ENCODE results near the gene DGKE.

DGKE gene

GRCh38 chr17:56817066-56817465, 16.9 kb upstream of the DGKE start:
- Histone ChIP-seq H3K27me3 (ENCODE audit: control insufficient read depth, insufficient read depth, low read length) (no peaks in the 10 kb centered on the region), H3K36me3 (ENCODE audit: insufficient read depth, low read length) (no peaks in the 10 kb centered on the region), H3K4me1 (ENCODE audit: control insufficient read depth, insufficient read depth, low read length) (no peaks in the 10 kb centered on the region), H3K4me2 (ENCODE audit: low read length) (no peak overlapping the region), H3K9me3 (replicated peaks; ENCODE audit: low read length) (no peaks in the 10 kb centered on the region), H3K9ac (ENCODE audit: low read depth, low read length) (no peak overlapping the region), H3K4me3 (ENCODE audit: low read length) (no peak overlapping the region)

DNA sequence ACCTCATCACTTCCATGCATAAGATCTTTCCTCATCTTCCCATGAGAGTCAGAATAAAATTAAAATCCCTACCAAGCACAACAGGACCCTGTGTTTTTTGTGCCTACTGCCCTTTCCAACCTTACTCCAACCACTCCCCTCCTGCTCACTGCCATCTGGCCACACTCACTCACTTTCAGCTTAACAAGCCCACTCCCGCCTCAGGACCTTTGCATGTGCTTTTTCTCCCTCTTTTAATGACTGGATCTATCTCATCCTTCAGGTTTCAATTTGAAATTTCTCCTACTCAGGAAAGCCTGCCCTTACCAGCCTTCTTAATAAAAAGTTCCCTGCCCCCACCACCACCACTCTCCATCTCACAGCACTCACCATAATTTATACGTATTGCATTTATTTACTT, 14.9 kb upstream of the DGKE start:
- no peak overlapping the region for H3K4me2 ChIP-seq (ENCODE audit: low read length)
- H3K36me3 ChIP-seq (ENCODE audit: insufficient read depth, low read length) = no peaks in the 10 kb centered on the region
- no peak overlapping the region for H3K4me3 ChIP-seq (ENCODE audit: low read length)
- no peaks in the 10 kb centered on the region for H3K4me1 ChIP-seq (ENCODE audit: control insufficient read depth, insufficient read depth, low read length)
- H3K27me3 ChIP-seq (ENCODE audit: control insufficient read depth, insufficient read depth, low read length) = no peaks in the 10 kb centered on the region
- no peaks in the 10 kb centered on the region for H3K9me3 ChIP-seq (replicated peaks; ENCODE audit: low read length)
- no peak overlapping the region for H3K9ac ChIP-seq (ENCODE audit: low read depth, low read length)

DNA sequence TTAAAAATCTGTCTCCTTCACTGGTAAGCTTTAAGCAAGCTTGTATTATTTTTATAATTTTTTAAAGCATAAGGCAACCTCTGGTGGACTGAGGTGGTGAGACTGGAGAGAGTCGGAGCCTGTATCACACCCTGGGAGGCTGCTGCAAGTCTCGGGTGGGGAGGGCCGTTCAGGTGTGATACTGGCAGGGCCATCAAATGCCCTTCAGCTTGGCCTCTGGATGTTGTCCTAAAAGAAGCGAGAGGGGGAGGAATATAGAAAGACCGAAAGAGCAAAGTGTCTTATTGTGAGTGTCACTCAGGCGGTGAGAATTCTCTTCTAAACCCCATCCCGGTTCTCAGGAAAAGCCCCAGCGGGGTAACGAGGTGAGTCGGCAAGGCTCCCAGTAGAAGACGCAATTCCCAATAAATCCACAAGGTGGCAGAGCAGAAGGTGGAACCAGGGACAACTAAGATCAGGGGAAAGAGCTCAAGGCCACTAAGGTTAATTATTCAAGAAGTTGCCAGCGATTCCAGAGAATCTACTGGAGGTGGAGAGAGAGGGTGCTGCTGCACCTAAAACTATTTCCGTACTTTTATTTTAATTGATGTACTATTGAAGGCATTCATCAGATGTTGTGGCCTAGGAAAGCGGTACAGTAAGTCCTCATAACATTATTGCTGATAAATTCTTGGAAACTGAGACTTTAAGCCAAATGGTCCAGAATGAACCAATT, 14.4 kb upstream of the DGKE start:
- no peak overlapping the region for H3K4me3 ChIP-seq (ENCODE audit: low read length)
- H3K9ac ChIP-seq (ENCODE audit: low read depth, low read length) = no peak overlapping the region
- no peaks in the 10 kb centered on the region for H3K4me1 ChIP-seq (ENCODE audit: control insufficient read depth, insufficient read depth, low read length)
- no peaks in the 10 kb centered on the region for H3K9me3 ChIP-seq (replicated peaks; ENCODE audit: low read length)
- no peaks in the 10 kb centered on the region for H3K36me3 ChIP-seq (ENCODE audit: insufficient read depth, low read length)
- no peaks in the 10 kb centered on the region for H3K27me3 ChIP-seq (ENCODE audit: control insufficient read depth, insufficient read depth, low read length)
- H3K4me2 ChIP-seq (ENCODE audit: low read length) = peak overlapping the region; percentile 45

DNA sequence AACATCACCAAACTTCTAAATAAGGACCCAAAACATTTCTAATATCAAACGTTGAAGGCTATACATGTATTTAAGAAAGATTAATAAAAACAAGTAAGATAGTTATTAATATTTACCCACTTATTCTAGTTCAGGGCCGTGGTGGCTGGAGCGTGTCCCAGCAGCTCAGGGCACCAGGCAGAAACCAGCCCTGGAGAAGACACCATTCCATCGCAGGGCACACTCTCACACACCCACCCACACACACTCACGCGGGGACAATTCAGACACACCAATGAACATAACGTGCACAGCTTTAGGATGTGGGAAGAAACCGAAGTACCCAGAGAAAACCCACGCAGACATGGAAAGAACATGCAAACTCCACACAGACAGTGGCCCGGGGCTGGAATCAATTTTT, 13.7 kb upstream of the DGKE start:
- no peak overlapping the region for H3K9ac ChIP-seq (ENCODE audit: low read depth, low read length)
- H3K36me3 ChIP-seq (ENCODE audit: insufficient read depth, low read length) = no peaks in the 10 kb centered on the region
- no peak overlapping the region for H3K4me2 ChIP-seq (ENCODE audit: low read length)
- H3K27me3 ChIP-seq (ENCODE audit: control insufficient read depth, insufficient read depth, low read length) = no peaks in the 10 kb centered on the region
- H3K4me3 ChIP-seq (ENCODE audit: low read length) = no peak overlapping the region
- H3K9me3 ChIP-seq (replicated peaks; ENCODE audit: low read length) = no peaks in the 10 kb centered on the region
- no peaks in the 10 kb centered on the region for H3K4me1 ChIP-seq (ENCODE audit: control insufficient read depth, insufficient read depth, low read length)

DNA sequence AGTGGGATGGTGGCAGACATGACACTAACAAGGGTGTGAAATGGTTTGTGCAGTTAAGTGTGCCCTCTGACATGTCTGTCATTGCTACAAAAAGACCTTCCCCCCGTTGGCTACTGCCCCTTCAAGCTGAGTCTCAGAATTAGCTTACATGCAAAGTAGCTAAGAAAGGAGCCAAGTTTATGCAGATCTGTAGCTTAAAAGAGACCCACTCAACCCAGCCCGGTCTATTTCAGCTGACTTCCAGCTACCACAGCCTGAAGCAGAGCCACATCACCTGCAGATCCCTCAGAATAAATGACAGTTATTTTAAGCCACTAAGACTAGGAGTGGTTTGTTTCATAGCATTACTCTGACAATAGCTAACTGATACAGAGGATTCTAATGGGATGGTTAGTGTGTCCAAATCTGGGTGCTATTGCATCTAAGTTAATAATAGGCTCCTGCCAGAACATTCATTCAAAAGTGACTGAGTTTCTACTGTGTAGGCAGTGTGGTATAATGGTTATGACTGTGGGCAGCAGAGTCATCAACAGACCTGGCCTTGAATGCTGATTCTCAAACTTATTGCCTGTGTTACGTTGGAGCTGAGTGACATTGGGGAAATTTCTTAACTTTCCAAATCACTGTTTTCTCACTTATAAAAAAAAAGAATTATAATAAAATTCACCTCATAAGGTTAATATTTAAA, 12.0 kb upstream of the DGKE start:
- Histone ChIP-seq H3K9ac (ENCODE audit: low read depth, low read length) (no peak overlapping the region), H3K4me3 (ENCODE audit: low read length) (no peak overlapping the region), H3K36me3 (ENCODE audit: insufficient read depth, low read length) (no peaks in the 10 kb centered on the region), H3K4me2 (ENCODE audit: low read length) (no peak overlapping the region), H3K27me3 (ENCODE audit: control insufficient read depth, insufficient read depth, low read length) (no peaks in the 10 kb centered on the region), H3K4me1 (ENCODE audit: control insufficient read depth, insufficient read depth, low read length) (no peaks in the 10 kb centered on the region), H3K9me3 (replicated peaks; ENCODE audit: low read length) (no peaks in the 10 kb centered on the region)

- no peaks in the 10 kb centered on the region for H3K9me3 ChIP-seq (replicated peaks; ENCODE audit: low read length)
- no peaks in the 10 kb centered on the region for H3K27me3 ChIP-seq (ENCODE audit: control insufficient read depth, insufficient read depth, low read length)
- H3K4me1 ChIP-seq (ENCODE audit: control insufficient read depth, insufficient read depth, low read length) = no peaks in the 10 kb centered on the region
- no peak overlapping the region for H3K4me2 ChIP-seq (ENCODE audit: low read length)
- H3K9ac ChIP-seq (ENCODE audit: low read depth, low read length) = no peak overlapping the region
- no peaks in the 10 kb centered on the region for H3K36me3 ChIP-seq (ENCODE audit: insufficient read depth, low read length)
- no peak overlapping the region for H3K4me3 ChIP-seq (ENCODE audit: low read length)
Measured at GRCh38 chr17:56822725-56823124, 11.2 kb upstream of the DGKE start.

- Histone ChIP-seq H3K36me3 (ENCODE audit: insufficient read depth, low read length) (no peaks in the 10 kb centered on the region), H3K4me3 (ENCODE audit: low read length) (no peak overlapping the region), H3K27me3 (ENCODE audit: control insufficient read depth, insufficient read depth, low read length) (no peaks in the 10 kb centered on the region), H3K4me1 (ENCODE audit: control insufficient read depth, insufficient read depth, low read length) (no peaks in the 10 kb centered on the region), H3K9me3 (replicated peaks; ENCODE audit: low read length) (no peaks in the 10 kb centered on the region), H3K4me2 (ENCODE audit: low read length) (no peak overlapping the region), H3K9ac (ENCODE audit: low read depth, low read length) (no peak overlapping the region)
Measured at GRCh38 chr17:56823848-56824247, 10.1 kb upstream of the DGKE start.

- no peak overlapping the region for H3K4me3 ChIP-seq (ENCODE audit: low read length)
- no peaks in the 10 kb centered on the region for H3K36me3 ChIP-seq (ENCODE audit: insufficient read depth, low read length)
- no peak overlapping the region for H3K9ac ChIP-seq (ENCODE audit: low read depth, low read length)
- H3K4me2 ChIP-seq (ENCODE audit: low read length) = no peak overlapping the region
- no peaks in the 10 kb centered on the region for H3K9me3 ChIP-seq (replicated peaks; ENCODE audit: low read length)
- no peaks in the 10 kb centered on the region for H3K27me3 ChIP-seq (ENCODE audit: control insufficient read depth, insufficient read depth, low read length)
- no peaks in the 10 kb centered on the region for H3K4me1 ChIP-seq (ENCODE audit: control insufficient read depth, insufficient read depth, low read length)
Measured at GRCh38 chr17:56824503-56824902, 9.4 kb upstream of the DGKE start.

DNA sequence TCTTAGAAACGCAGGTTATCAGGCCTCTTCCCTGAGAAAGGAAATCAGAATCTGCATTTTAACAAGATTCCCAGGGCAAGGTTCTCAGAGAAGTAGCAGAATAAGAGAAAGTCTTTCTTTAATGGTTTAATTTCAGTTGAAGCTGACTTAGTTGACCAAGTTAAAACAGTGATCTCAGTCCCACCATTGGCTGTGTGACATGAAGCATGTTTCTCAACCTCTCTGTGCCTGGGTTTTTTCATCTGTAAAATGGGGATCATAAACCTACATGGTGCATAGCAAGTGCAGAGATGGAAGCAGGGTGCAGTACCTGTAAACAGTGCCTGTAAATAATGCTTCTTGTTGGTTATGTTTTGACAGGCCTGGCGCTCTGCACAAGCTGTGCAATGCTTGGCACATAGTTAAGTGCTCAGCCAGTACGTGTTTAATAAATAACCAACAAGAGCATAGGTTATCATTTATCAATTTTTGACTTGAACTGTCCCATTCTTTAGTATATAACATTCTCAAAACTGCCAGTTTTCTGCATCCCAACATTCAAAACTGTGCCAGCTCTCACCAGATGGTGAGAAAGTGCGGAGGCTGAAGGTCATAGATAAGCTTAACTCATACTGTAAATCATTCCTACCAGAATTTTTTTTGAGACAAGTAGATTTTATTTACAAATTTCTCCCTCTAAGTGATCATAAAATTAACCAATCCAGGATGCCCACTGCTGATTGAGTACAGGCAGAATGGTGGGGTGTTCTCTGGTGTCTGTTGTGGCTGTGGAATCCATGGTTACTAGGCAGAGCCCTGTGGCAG, 7.1 kb upstream of the DGKE start:
- Histone ChIP-seq H3K9ac (ENCODE audit: low read depth, low read length) (no peak overlapping the region), H3K4me3 (ENCODE audit: low read length) (no peak overlapping the region), H3K4me2 (ENCODE audit: low read length) (no peak overlapping the region), H3K9me3 (replicated peaks; ENCODE audit: low read length) (no peaks in the 10 kb centered on the region), H3K27me3 (ENCODE audit: control insufficient read depth, insufficient read depth, low read length) (no peaks in the 10 kb centered on the region), H3K36me3 (ENCODE audit: insufficient read depth, low read length) (no peaks in the 10 kb centered on the region), H3K4me1 (ENCODE audit: control insufficient read depth, insufficient read depth, low read length) (no peaks in the 10 kb centered on the region)

DNA sequence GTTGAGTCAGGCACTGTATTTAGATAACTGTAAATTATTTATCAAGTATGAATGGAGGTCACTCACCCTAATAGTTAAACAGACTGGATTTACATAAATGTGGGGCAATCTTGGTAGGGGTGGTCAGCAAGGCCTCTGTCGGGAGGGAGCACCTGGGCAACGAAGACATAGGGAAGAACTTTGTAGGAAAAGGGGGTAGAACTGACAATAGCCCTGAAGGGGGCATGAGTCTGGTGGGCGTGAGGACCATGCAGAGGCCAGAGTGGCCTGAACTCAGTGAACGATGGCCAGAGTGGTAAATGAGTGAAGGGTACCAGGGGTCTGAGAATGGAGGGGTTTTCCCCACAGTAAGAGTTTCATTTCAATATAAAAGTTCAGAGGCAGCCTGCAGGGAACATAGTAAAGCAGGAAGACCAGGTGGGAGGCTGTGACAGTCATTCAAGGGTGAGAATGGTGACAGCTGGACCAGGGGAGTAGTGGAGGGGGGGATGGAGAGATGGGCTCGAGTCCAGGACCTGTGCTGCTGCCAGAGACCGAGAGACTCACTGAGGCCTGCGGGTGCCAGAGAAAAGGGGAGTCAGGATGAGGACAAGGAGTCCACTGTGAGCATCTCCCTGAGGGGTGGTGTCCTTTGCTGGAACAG, 3.1 kb upstream of the DGKE start:
- Histone ChIP-seq H3K36me3 (ENCODE audit: insufficient read depth, low read length) (no peaks in the 10 kb centered on the region), H3K9ac (ENCODE audit: low read depth, low read length) (no peak overlapping the region)

GRCh38 chr17:56831369-56832095, 2.4 kb upstream of the DGKE start:
- no peak overlapping the region for H3K4me3 ChIP-seq (ENCODE audit: low read length)
- no peaks in the 10 kb centered on the region for H3K9me3 ChIP-seq (replicated peaks; ENCODE audit: low read length)
- H3K9ac ChIP-seq (ENCODE audit: low read depth, low read length) = no peak overlapping the region
- H3K27me3 ChIP-seq (ENCODE audit: control insufficient read depth, insufficient read depth, low read length) = no peaks in the 10 kb centered on the region
- H3K36me3 ChIP-seq (ENCODE audit: insufficient read depth, low read length) = no peaks in the 10 kb centered on the region
- peaks cover 22% of the 10 kb centered on the region for H3K4me1 ChIP-seq (ENCODE audit: control insufficient read depth, insufficient read depth, low read length)
- no peak overlapping the region for H3K4me2 ChIP-seq (ENCODE audit: low read length)

More for the DNA sequence above, 3.1 kb upstream of the DGKE start:
- Histone ChIP-seq H3K4me2 (ENCODE audit: low read length) (no peak overlapping the region), H3K9me3 (replicated peaks; ENCODE audit: low read length) (no peaks in the 10 kb centered on the region), H3K27me3 (ENCODE audit: control insufficient read depth, insufficient read depth, low read length) (no peaks in the 10 kb centered on the region), H3K4me3 (ENCODE audit: low read length) (no peak overlapping the region), H3K4me1 (ENCODE audit: control insufficient read depth, insufficient read depth, low read length) (peaks cover 22% of the 10 kb centered on the region)

Measured in skeletal muscle satellite cell (primary cell).